A673 (cell line): ENCODE results near the gene MDH2. TPM values are rescaled to one million over a fixed set of nuclear protein-coding genes. Genes with fewer than 3 reads are reported as not detected.
"Not testable (repeated sequence)": the region's sequence is repeated elsewhere in the genome, so short reads cannot be mapped to it uniquely, and the experiment has no call there.

ENCODE experiments used
- BruUV-seq: library from RNA; stranded (reverse); fragments of 400-500 nt; replicated peaks from 2 replicates; lab custom pipeline; 2021; lab: Mats Ljungman, UMichigan
- CTCF ChIA-PET: fragments of 300-600 bp; sonication (Branson Sonifier 250); formaldehyde crosslinking; loops from one replicate; lab custom pipeline; 2022; ENCODE audit warnings: antibody characterized with exemption; lab: Charles Lee
- POLR2A ChIA-PET: fragments of 300-600 bp; sonication (Branson Sonifier 250); formaldehyde crosslinking; loops from one replicate; lab custom pipeline; 2022; ENCODE audit warnings: antibody characterized with exemption; ENCODE audit not compliant: low non-redundant PET; lab: Charles Lee
- DNase-seq: peaks from one replicate; pipeline ENCODE4 v3.0.0-alpha.2; 2015; ENCODE audit warnings: low spot score
- H3K27ac ChIP-seq: fragments of 200-600 bp; sonication (generic); 2 replicates; pipeline ENCODE4 v1.5.1; 2016; ENCODE audit warnings: mixed run types, low read depth, mild to moderate bottlenecking, mixed read lengths, antibody characterized with exemption, low read length; ENCODE audit not compliant: poor library complexity, severe bottlenecking
- H3K27me3 ChIP-seq: fragments of 200-600 bp; sonication (generic); replicated peaks from 2 replicates; pipeline ENCODE4 v1.6.1; 2017; ENCODE audit warnings: mixed run types, low read depth, mild to moderate bottlenecking, mixed read lengths, antibody characterized with exemption, low read length; ENCODE audit not compliant: insufficient read depth, poor library complexity
- H3K36me3 ChIP-seq: fragments of 200-600 bp; sonication (generic); 2 replicates; pipeline ENCODE4 v1.6.1; 2016; ENCODE audit warnings: mixed run types, mild to moderate bottlenecking, mixed read lengths, antibody characterized with exemption, low read length; ENCODE audit not compliant: insufficient read depth, poor library complexity, severe bottlenecking
- H3K4me1 ChIP-seq: fragments of 200-600 bp; sonication (generic); 2 replicates; pipeline ENCODE4 v1.6.1; 2017; ENCODE audit warnings: mixed run types, mild to moderate bottlenecking, mixed read lengths, antibody characterized with exemption, low read length; ENCODE audit not compliant: insufficient read depth, poor library complexity, severe bottlenecking
- H3K4me3 ChIP-seq: fragments of 200-600 bp; sonication (generic); 2 replicates; pipeline ENCODE4 v1.5.1; 2016; ENCODE audit warnings: low read depth, mixed run types, mild to moderate bottlenecking, mixed read lengths, low read length; ENCODE audit not compliant: poor library complexity, severe bottlenecking
- H3K9me3 ChIP-seq: fragments of 200-600 bp; sonication (generic); 2 replicates; pipeline ENCODE4 v1.6.1; 2016; ENCODE audit warnings: mixed run types, low read depth, mild to moderate bottlenecking, mixed read lengths, antibody characterized with exemption, low read length; ENCODE audit not compliant: poor library complexity, severe bottlenecking
- EZH2 ChIP-seq: fragments of 200-600 bp; sonication (generic); IDR thresholded peaks from 2 replicates; pipeline ENCODE4 v1.6.1; 2017; ENCODE audit warnings: borderline replicate concordance, low read depth, mild to moderate bottlenecking, mixed read lengths, antibody characterized with exemption, low read length; ENCODE audit not compliant: poor library complexity, severe bottlenecking
- intact Hi-C: fragments of 100-400 bp; cut with micrococcal nuclease; formaldehyde crosslinking; loops from one replicate; pipeline ENCODE4 v1.10.0; 2022; ENCODE audit not compliant: unreplicated experiment
- total RNA-seq: library from RNA; stranded (reverse); gene quantifications from 2 replicates; pipeline ENCODE4 v1.2.3, GENCODE V29; 2021
- TF ChIP-seq, protein P1 (sequence below): fragments of 300-800, 200-600 bp; sonication (generic); conservative IDR thresholded peaks from 2 replicates; pipeline ENCODE4 v1.5.1; 2017; ENCODE audit warnings: low read depth, mild to moderate bottlenecking, antibody characterized with exemption, low read length, moderate library complexity, mixed read lengths

Gene MDH2
- total RNA-seq, 1 experiment from 2014 or later = 316 TPM

DNA sequence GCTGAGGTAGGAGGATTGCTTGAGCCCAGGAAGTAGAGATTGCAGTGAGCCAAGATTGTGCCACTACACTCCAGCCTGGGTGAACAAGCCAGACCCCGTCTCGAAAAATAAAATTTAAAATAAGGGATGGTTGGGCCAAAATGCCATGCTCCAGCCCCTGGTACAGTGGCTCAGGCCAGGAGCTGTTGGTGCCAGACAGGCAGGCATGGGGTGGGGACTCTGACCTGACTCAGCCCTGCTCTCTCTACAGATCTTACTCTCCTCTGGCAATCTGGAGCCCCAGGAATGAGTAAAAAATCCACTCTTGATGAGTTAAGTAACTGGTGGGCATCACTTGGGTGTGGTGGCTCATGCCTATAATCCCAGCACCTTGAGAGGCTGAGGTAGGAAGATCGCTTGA is 45.1 kb upstream of the MDH2 start:
- no peaks in the 10 kb centered on the region for H3K9me3 ChIP-seq
- H3K4me1 ChIP-seq = no peaks in the 10 kb centered on the region
- H3K4me3 ChIP-seq = no peak overlapping the region
- CTCF ChIA-PET = no interaction called here
- POLR2A ChIA-PET = no interaction called here
- no peak for DNase-seq
- BruUV-seq = no TSS peak
- intact Hi-C loops = no loop called here
- no peak for TF ChIP-seq EZH2
- TF ChIP-seq, protein P1, sequence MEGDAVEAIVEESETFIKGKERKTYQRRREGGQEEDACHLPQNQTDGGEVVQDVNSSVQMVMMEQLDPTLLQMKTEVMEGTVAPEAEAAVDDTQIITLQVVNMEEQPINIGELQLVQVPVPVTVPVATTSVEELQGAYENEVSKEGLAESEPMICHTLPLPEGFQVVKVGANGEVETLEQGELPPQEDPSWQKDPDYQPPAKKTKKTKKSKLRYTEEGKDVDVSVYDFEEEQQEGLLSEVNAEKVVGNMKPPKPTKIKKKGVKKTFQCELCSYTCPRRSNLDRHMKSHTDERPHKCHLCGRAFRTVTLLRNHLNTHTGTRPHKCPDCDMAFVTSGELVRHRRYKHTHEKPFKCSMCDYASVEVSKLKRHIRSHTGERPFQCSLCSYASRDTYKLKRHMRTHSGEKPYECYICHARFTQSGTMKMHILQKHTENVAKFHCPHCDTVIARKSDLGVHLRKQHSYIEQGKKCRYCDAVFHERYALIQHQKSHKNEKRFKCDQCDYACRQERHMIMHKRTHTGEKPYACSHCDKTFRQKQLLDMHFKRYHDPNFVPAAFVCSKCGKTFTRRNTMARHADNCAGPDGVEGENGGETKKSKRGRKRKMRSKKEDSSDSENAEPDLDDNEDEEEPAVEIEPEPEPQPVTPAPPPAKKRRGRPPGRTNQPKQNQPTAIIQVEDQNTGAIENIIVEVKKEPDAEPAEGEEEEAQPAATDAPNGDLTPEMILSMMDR = no peak
- no peak overlapping the region for H3K27ac ChIP-seq
- no peaks in the 10 kb centered on the region for H3K27me3 ChIP-seq
- H3K36me3 ChIP-seq = no peaks in the 10 kb centered on the region

DNA sequence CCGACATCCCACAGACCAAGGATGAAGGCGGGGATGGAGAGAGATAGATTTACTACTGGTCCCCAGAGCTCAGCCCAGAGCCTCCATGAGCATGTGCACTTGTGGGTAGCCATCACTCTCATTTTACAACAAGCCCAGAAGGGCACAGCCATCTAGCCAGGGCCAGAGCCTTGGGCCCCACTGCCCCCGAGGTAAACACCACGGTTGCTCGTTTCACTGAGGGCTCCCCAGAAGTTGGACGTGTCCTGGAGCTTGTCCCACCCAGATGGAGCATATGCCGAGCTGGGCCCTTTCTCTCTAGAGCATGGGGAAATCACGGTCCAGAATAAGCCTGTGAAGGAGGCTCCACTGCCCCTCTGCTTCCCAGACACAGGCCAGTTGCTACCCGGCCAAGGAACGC is 44.6 kb upstream of the MDH2 start:
- ChIA-PET CTCF (no interaction called here), POLR2A (no interaction called here)
- no peaks in the 10 kb centered on the region for H3K9me3 ChIP-seq
- BruUV-seq = no TSS peak
- no peak overlapping the region for H3K4me3 ChIP-seq
- no peaks in the 10 kb centered on the region for H3K27me3 ChIP-seq
- TF ChIP-seq, protein P1 = no peak
- no peak for TF ChIP-seq EZH2
- H3K36me3 ChIP-seq = no peaks in the 10 kb centered on the region
- no peak for DNase-seq
- intact Hi-C loops = no loop called here
- H3K27ac ChIP-seq = no peak overlapping the region
- no peaks in the 10 kb centered on the region for H3K4me1 ChIP-seq

DNA sequence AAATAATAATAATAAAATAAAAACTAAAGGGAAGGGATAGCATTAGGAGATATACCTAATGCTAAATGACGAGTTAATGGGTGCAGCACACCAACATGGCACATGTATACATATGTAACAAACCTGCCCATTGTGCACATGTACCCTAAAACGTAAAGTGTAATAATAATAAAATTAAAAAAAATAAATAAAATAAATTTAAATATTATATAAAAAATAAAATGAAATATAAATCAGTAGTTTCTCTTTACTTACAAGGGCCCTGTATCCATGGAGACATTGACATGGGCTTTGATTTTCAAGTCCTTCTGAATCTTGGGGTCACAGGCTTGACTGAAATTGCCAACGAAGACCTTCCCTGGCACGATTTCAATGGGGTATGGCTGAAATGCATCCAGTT is 42.9 kb upstream of the MDH2 start:
- H3K9me3 ChIP-seq, intact Hi-C loops, H3K4me3 ChIP-seq, H3K4me1 ChIP-seq, H3K36me3 ChIP-seq, CTCF ChIA-PET, DNase-seq, POLR2A ChIA-PET, H3K27me3 ChIP-seq, BruUV-seq, H3K27ac ChIP-seq: not testable (repeated sequence)

DNA sequence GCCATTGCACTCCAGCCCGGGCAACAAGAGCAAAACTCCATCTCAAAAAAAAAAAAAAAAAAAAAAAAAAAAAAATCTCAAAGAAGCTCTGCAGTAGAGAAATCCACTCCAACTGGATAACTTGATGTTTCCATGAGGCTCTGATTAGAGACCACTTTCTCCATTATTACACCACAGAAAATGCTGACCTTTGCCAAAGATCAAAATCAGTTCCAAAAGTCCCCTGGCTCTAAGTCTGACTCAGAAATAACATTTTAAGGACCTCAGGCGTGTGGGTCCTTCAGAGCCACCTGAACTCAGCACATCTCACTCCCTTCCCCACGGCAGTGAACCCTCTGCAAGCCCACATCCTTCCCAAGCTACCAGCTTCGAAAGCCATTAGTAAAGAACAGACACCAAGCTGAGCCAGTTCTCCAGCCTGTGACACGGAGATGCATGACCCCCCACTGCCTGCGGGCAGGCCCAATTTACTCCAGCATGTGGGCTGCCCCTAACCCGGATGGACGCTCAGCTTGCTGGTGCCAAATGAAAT is 39.7 kb upstream of the MDH2 start:
- no peaks in the 10 kb centered on the region for H3K36me3 ChIP-seq

More for the DNA sequence above, 39.7 kb upstream of the MDH2 start:
- Histone ChIP-seq H3K27me3 (no peaks in the 10 kb centered on the region), H3K4me3 (no peak overlapping the region), H3K4me1 (no peaks in the 10 kb centered on the region), H3K9me3 (no peaks in the 10 kb centered on the region), H3K27ac (no peak overlapping the region)
- no peak for DNase-seq
- ChIA-PET CTCF (interaction anchor here (0.7 kb wide), 1 partner anchor 137 kb away, joined by 6 read pairs; no protein-coding TSS in a partner anchor), POLR2A (no interaction called here)
- intact Hi-C loops = no loop called here
- no TSS peak for BruUV-seq
- TF ChIP-seq, protein P1 = no peak
- TF ChIP-seq EZH2 = no peak
